PFSK-1 (cell line): ENCODE data around the gene PROKR1.

Source experiments
- POLR2AphosphoS5 ChIP-seq: IDR thresholded peaks from 2 replicates; pipeline ENCODE4 v1.6.1; 2012; ENCODE audit warnings: low read depth, mild to moderate bottlenecking, control low read depth, low read length, moderate library complexity
- REST ChIP-seq, 2 experiments: IDR thresholded peaks; 2 replicates each; pipeline versions ENCODE4 v1.6.1 to v1.8.0; 2011 to 2012; ENCODE audit warnings: low read depth in 2 of 2, low read length in 2 of 2, control low read depth in 1 of 2, inconsistent platforms in 1 of 2, mild to moderate bottlenecking in 1 of 2, moderate library complexity in 1 of 2; ENCODE audit not compliant: insufficient read depth in 1 of 2
- SIN3A ChIP-seq: IDR thresholded peaks from 2 replicates; pipeline ENCODE4 v1.6.1; 2012; ENCODE audit warnings: mild to moderate bottlenecking, low read length, moderate library complexity, borderline replicate concordance; ENCODE audit not compliant: insufficient read depth
- TAF1 ChIP-seq: IDR thresholded peaks from 2 replicates; pipeline ENCODE4 v1.6.1; 2012; ENCODE audit warnings: low read length, control low read depth, borderline replicate concordance; ENCODE audit not compliant: insufficient read depth

GRCh38 chr2:68653034-68653433, 9.7 kb downstream of the PROKR1 start:
- TF ChIP-seq REST (IDR thresholded peaks at IDR 0.05; ENCODE audit: insufficient read depth in 1 of 2, low read depth in 2 of 2, low read length in 2 of 2) = no peak
- no peak for TF ChIP-seq TAF1
- TF ChIP-seq POLR2AphosphoS5 = no peak
- TF ChIP-seq SIN3A = no peak
